Activated T-cell treated with anti-CD3 and anti-CD28 coated beads, Interleukin-2, amount 50 U/mL, for 48 hours (primary cell): ENCODE measurements around the gene ACKR4.

Source experiments
- DNase-seq, 2 experiments: peaks; one replicate each; pipeline ENCODE4 v3.0.0-alpha.2; 2020

ACKR4 gene

GRCh38 chr3:132643366-132643765 is 46.3 kb downstream of the ACKR4 start:
- no peak for DNase-seq

- no peak for DNase-seq
Observed at GRCh38 chr3:132645058-132645457, 48.0 kb downstream of the ACKR4 start.

- no peak for DNase-seq
Observed at GRCh38 chr3:132650153-132650552, 53.1 kb downstream of the ACKR4 start.
